Transverse colon (tissue), 4 donors: ENCODE measurements around the gene STAC2. TPM values are rescaled to one million over a fixed set of nuclear protein-coding genes. Genes with fewer than 3 reads are reported as not detected.

Source experiments
- DNase-seq: peaks from one replicate; pipeline ENCODE4 v3.0.0-alpha.2; 2019
- H3K27ac ChIP-seq, 4 donors: fragments of 200-600 bp; sonication (generic); 2 replicates each; pipeline ENCODE4 v1.5.1; 2016 to 2018; ENCODE audit warnings: inconsistent platforms in 4 of 4
- H3K27me3 ChIP-seq: fragments of 200-600 bp; sonication (generic); 2 replicates; pipeline ENCODE4 v1.5.1; 2017; ENCODE audit warnings: inconsistent platforms
- H3K36me3 ChIP-seq, 4 donors: fragments of 200-600 bp; sonication (generic); 2 replicates each; pipeline ENCODE4 v1.5.1; 2017 to 2019; ENCODE audit warnings: inconsistent platforms in 4 of 4
- H3K4me1 ChIP-seq, 4 donors: fragments of 200-600 bp; sonication (generic); 2 replicates each; pipeline ENCODE4 v1.5.1; 2017 to 2020; ENCODE audit warnings: inconsistent platforms in 4 of 4
- H3K4me3 ChIP-seq, 4 donors: fragments of 200-600 bp; sonication (generic); 1 replicate in 1 of 4; 2 replicates in 3 of 4; pipeline versions ENCODE4 v1.5.1 to v1.6.1; 2017 to 2019; ENCODE audit warnings: inconsistent platforms in 4 of 4
- H3K9me3 ChIP-seq, 2 donors: fragments of 200-600 bp; sonication (generic); 2 replicates each; pipeline ENCODE4 v1.5.1; 2017 to 2019; ENCODE audit warnings: inconsistent platforms in 2 of 2
- CTCF ChIP-seq, 5 experiments: fragments of 200-600 bp in 3 of 5; fragments of 450-650 bp in 2 of 5; sonication (generic) in 3 of 5; IDR thresholded peaks; 1 replicate in 2 of 5; 2 replicates in 3 of 5; pipeline ENCODE4 v1.5.1; 2016 to 2017; ENCODE audit warnings: antibody characterized with exemption in 5 of 5, inconsistent platforms in 3 of 5, mild to moderate bottlenecking in 2 of 5, moderate library complexity in 1 of 5
- EP300 ChIP-seq: sonication (generic); formaldehyde crosslinking; IDR thresholded peaks from one replicate; pipeline ENCODE4 v1.6.1; 2017; ENCODE audit warnings: antibody characterized with exemption, low read depth
- POLR2A ChIP-seq: fragments of 450-650 bp; IDR thresholded peaks from one replicate; pipeline ENCODE4 v1.6.1; 2016; ENCODE audit warnings: antibody characterized with exemption, mild to moderate bottlenecking, moderate library complexity
- POLR2AphosphoS5 ChIP-seq, 3 donors: sonication (generic); formaldehyde crosslinking; IDR thresholded peaks; one replicate each; pipeline ENCODE4 v1.6.1; 2016; ENCODE audit warnings: antibody characterized with exemption in 3 of 3
- WGBS, 2 donors: methylation state at CpG; one replicate each; pipeline ENCODE4 v1.1.5; 2018; ENCODE audit warnings: low coverage in 1 of 2; 5-methylcytosine and 5-hydroxymethylcytosine counted together
- in situ Hi-C, 4 donors: fragments of 200-750 bp; cut with MboI; loops; one replicate each; pipeline versions ENCODE4 v1.15.0 to v1.15.1; 2017; ENCODE audit warnings: low sequenced_read_pairs in 3 of 4, low pct_ligation_motif_present in 1 of 4, low pct_unique_long_range_greater_than_20kb in 1 of 4
- intact Hi-C: fragments of 100-400 bp; cut with DNase I; formaldehyde crosslinking; loops from one replicate; pipeline ENCODE4 v1.15.1; 2023; ENCODE audit warnings: low total_unique reads
- total RNA-seq, 4 donors: library from RNA; depleted of rRNA; stranded (reverse); fragments of >200 nt; gene quantifications; one replicate each; pipeline ENCODE4 v1.1.0, GENCODE V29; 2016

STAC2 gene
- total RNA-seq, 4 donors from 2014 or later: not detected

DNA sequence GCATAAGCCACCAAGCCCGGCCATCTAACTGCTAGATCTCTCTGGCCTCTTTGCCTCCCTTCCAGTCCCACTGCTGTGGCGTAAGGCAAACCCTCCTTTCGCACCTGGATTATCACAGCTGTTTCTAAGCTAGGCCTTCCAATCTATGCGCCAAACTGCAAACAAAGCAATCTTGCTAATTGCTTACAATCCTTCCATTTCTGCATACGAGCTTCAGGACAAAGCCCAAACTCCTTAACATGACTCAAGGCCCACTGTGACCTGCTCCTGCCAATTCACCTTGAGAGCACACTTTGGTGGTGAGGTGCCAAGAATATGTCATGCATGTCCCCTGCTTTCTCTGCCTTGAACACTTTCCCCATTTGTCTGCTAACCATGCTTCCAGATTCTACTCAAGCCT is 53.8 kb downstream of the STAC2 start:
- Histone ChIP-seq H3K27me3 (no peaks in the 10 kb centered on the region), H3K4me1 (peaks cover 0 to 9% (median 3%) of the 10 kb centered on the region in 4 donors), H3K27ac (no peak overlapping the region), H3K4me3 (no peak overlapping the region), H3K36me3 (no peaks in the 10 kb centered on the region), H3K9me3 (peaks cover 0 to 3% of the 10 kb centered on the region in 2 donors)
- intact Hi-C loops: no loop called here
- in situ Hi-C loops: loop anchor here in 2 of 4 donors (10.0 to 25.0 kb wide), 3 partner anchors 63 to 310 kb away; partner anchors contain the start of genes LASP1 (in 1 of the 2) and RPL23 (in 1 of the 2)
- TF ChIP-seq EP300 (no peak), POLR2AphosphoS5 (IDR thresholded peaks at IDR 0.05) (no peak), POLR2A (no peak)
- 82% methylated on average over 5 of the region's 5 CpGs; no CpG with 5 or more reads in 1 of the 2 donors for WGBS, 2 donors
- no peak for DNase-seq

- peaks cover 2% of the 10 kb centered on the region for H3K27me3 ChIP-seq
- TF ChIP-seq EP300: no peak
- no peak for TF ChIP-seq CTCF (IDR thresholded peaks at IDR 0.05)
- TF ChIP-seq POLR2A: no peak
- TF ChIP-seq POLR2AphosphoS5 (IDR thresholded peaks at IDR 0.05): no peak
- no peak overlapping the region for H3K4me3 ChIP-seq
- H3K4me1 ChIP-seq: peaks cover 2 to 19% (median 4%) of the 10 kb centered on the region in 4 donors
- H3K36me3 ChIP-seq: no peaks in the 10 kb centered on the region
- intact Hi-C loops (no loop called here), in situ Hi-C loops (loop anchor here in 2 of 4 donors (10.0 to 25.0 kb wide), 3 partner anchors 64 to 308 kb away; partner anchors contain the start of genes LASP1 (in 1 of the 2) and RPL23 (in 1 of the 2))
- no peak overlapping the region for H3K27ac ChIP-seq
- peaks cover 0 to 3% of the 10 kb centered on the region in 2 donors for H3K9me3 ChIP-seq
- WGBS, 2 donors: 61% methylated on average over 6 of the region's 6 CpGs; no CpG with 5 or more reads in 1 of the 2 donors
- DNase-seq: no peak
Observed at GRCh38 chr17:39170558-39170957, 55.2 kb downstream of the STAC2 start.

GRCh38 chr17:39170109-39170508 is 55.6 kb downstream of the STAC2 start:
- Histone ChIP-seq H3K9me3 (peaks cover 0 to 3% of the 10 kb centered on the region in 2 donors), H3K4me3 (no peak overlapping the region), H3K4me1 (peaks cover 3 to 23% (median 8%) of the 10 kb centered on the region in 4 donors), H3K27ac (no peak overlapping the region), H3K27me3 (peaks cover 7% of the 10 kb centered on the region), H3K36me3 (no peaks in the 10 kb centered on the region)
- intact Hi-C loops: no loop called here
- DNase-seq: no peak
- in situ Hi-C loops: loop anchor here in 2 of 4 donors (10.0 to 25.0 kb wide), 3 partner anchors 65 to 308 kb away; partner anchors contain the start of genes LASP1 (in 1 of the 2) and RPL23 (in 1 of the 2)
- 46% methylated on average over 4 of the region's 4 CpGs; no CpG with 5 or more reads in 1 of the 2 donors for WGBS, 2 donors
- no peak for TF ChIP-seq POLR2A
- no peak for TF ChIP-seq POLR2AphosphoS5 (IDR thresholded peaks at IDR 0.05)
- no peak for TF ChIP-seq CTCF (IDR thresholded peaks at IDR 0.05)
- TF ChIP-seq EP300: no peak

DNA sequence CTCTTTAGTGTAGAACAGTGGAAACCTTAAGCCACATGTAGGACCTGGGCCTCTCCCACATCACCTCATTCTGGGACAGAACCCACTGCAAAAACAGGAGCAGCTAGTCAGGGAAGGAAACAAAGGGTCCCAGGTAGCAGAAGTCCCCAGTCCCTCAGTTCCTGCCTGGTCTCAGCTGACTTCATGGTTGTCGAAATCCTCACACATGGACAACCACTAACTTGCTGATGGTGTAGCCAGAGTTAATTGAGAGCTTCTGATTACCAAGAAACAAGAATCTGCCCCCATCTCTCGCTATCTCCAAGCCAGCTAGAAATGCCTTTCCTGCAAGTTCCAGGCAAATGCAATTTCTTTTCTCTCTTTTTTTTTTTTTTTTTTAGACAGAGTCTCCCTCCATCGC is 56.2 kb downstream of the STAC2 start:
- H3K9me3 ChIP-seq: peaks cover 0 to 3% of the 10 kb centered on the region in 2 donors
- H3K4me1 ChIP-seq: peaks cover 3 to 29% (median 8%) of the 10 kb centered on the region in 4 donors
- H3K27ac ChIP-seq: no peak overlapping the region
- in situ Hi-C loops: loop anchor here in 2 of 4 donors (25.0 kb wide), 2 partner anchors 182 to 307 kb away; partner anchors contain the start of genes LASP1 (in 1 of the 2) and RPL23 (in 1 of the 2)
- DNase-seq: no peak
- no peak for TF ChIP-seq POLR2A
- TF ChIP-seq EP300: no peak
- TF ChIP-seq CTCF (IDR thresholded peaks at IDR 0.05): no peak
- no peak for TF ChIP-seq POLR2AphosphoS5 (IDR thresholded peaks at IDR 0.05)
- H3K27me3 ChIP-seq: peaks cover 8% of the 10 kb centered on the region
- no peaks in the 10 kb centered on the region for H3K36me3 ChIP-seq
- intact Hi-C loops: no loop called here
- no peak overlapping the region for H3K4me3 ChIP-seq
- WGBS, 2 donors: 67 to 88% methylated on average over 1 to 3 of the region's 3 CpGs
